ENCODE measurements around the gene ITGB6. TPM values are rescaled to one million over a fixed set of nuclear protein-coding genes. Genes with fewer than 3 reads are reported as not detected.

The ITGB6 gene
- total and polyA plus RNA-seq, 2 of the 4 experiments (the other 2 are of a cell fraction), result under 0.01 TPM; not detected in 1

- H3K56ac ChIP-seq (ENCODE audit: extremely low read depth, insufficient read depth, low read length), result peak overlapping the region; percentile 14; the same call in 1 of the 2 replicates
- peaks cover 0 to 6% of the 10 kb centered on the region in 2 experiments; a peak in 1 of 4 replicates for H3K79me1 ChIP-seq (ENCODE audit: low read depth in 1 of 2, low read length in 2 of 2)
- H2BK20ac ChIP-seq (ENCODE audit: low read depth, low read length), result peak overlapping the region; percentile 55
- H3K9me1 ChIP-seq (ENCODE audit: insufficient read depth, low read length), result peaks cover 31% of the 10 kb centered on the region
- no TSS peak for BruUV-seq (replicated peaks)
- H2AK9ac ChIP-seq (replicated peaks; ENCODE audit: low read depth, low read length, poor library complexity), result no peak overlapping the region
- H3K4me2 ChIP-seq (ENCODE audit: low read depth, low read length), result no peak overlapping the region
- H3K9ac ChIP-seq (ENCODE audit: low read depth, low read length), result no peak overlapping the region
- intact Hi-C loops (cut with micrococcal nuclease), result no loop called here
- H3K4me1 ChIP-seq (ENCODE audit: control insufficient read depth, insufficient read depth, low read length), result peaks cover 24% of the 10 kb centered on the region
- peak overlapping the region; percentile 41 for H3K14ac ChIP-seq (replicated peaks; ENCODE audit: low read depth, low read length)
- H2BK120ac ChIP-seq (ENCODE audit: low read depth, low read length), result peak overlapping the region; percentile 61
- peak overlapping the region; percentile 26; the same call in 1 of the 2 replicates for H3K18ac ChIP-seq (ENCODE audit: low read depth, low read length)
- H3K23ac ChIP-seq (ENCODE audit: low read depth, low read length), result peak overlapping the region; percentile 67; the same call in 1 of the 2 replicates
- no peaks in the 10 kb centered on the region for H3K27me3 ChIP-seq (ENCODE audit: control insufficient read depth, insufficient read depth, low read length)
- no peaks in the 10 kb centered on the region for H4K20me1 ChIP-seq (ENCODE audit: insufficient read depth, low read length)
- H4K5ac ChIP-seq (ENCODE audit: low read depth, low read length), result no peak overlapping the region; the same call in 1 of the 2 replicates
- H2AK5ac ChIP-seq (ENCODE audit: low read depth, low read length), result peak overlapping the region; percentile 68
- peak overlapping the region; percentile 79 for H2BK5ac ChIP-seq (ENCODE audit: low read depth, low read length, poor library complexity, severe bottlenecking)
- H2AFZ ChIP-seq (replicated peaks; ENCODE audit: low read length, poor library complexity), result no peak overlapping the region
- DNase-seq (peak; percentile 75), ATAC-seq (ENCODE audit: low read depth) (no peak)
- peak overlapping the region; percentile 27; a peak in 2 of 4 replicates for H4K8ac ChIP-seq (ENCODE audit: low read depth in 2 of 2, low read length in 2 of 2)
- in situ Hi-C loops (cut with MboI; ENCODE audit: low sequenced_read_pairs), result no loop called here
- H3K4me3 ChIP-seq (ENCODE audit: insufficient read depth, low read depth, low read length), result no peak overlapping the region
- no peak overlapping the region; the same call in 1 of the 2 replicates for H3K27ac ChIP-seq (ENCODE audit: insufficient read depth, low read length)
- dilution Hi-C loops (cut with HindIII; ENCODE audit: low sequenced_read_pairs, unreplicated experiment), result no loop called here
- no peak for TF ChIP-seq MXI1 (IDR thresholded peaks at IDR 0.05; ENCODE audit: borderline replicate concordance, low read depth, low read length)
- no peak for TF ChIP-seq USF2 (IDR thresholded peaks at IDR 0.05; ENCODE audit: low read depth, low read length)
- no peak for TF ChIP-seq BHLHE40 (IDR thresholded peaks at IDR 0.05; ENCODE audit: low read depth, low read length)
- TF ChIP-seq ELK1 (IDR thresholded peaks at IDR 0.05; ENCODE audit: borderline replicate concordance, low read depth, low read length), result no peak
- 0 out of 2 replicates have a peak, but pooled peaks have one; percentile 22 for TF ChIP-seq FOS (IDR thresholded peaks at IDR 0.05; ENCODE audit: low read depth, low read length)
- no peak for TF ChIP-seq RCOR1 (IDR thresholded peaks at IDR 0.05; ENCODE audit: insufficient replicate concordance, low read length)
- POLR2A ChIA-PET (ENCODE audit: unreplicated experiment), result no interaction called here
- peak overlapping the region; percentile 64 for H2BK15ac ChIP-seq (ENCODE audit: low read depth, low read length)
- H3K36me3 ChIP-seq (ENCODE audit: control insufficient read depth, insufficient read depth, low read length), result no peaks in the 10 kb centered on the region
- H4K91ac ChIP-seq (ENCODE audit: insufficient read depth, low read depth, low read length), result peak overlapping the region; percentile 56
- CTCF ChIA-PET, result no interaction called here
- no peaks in the 10 kb centered on the region for H3K9me3 ChIP-seq (ENCODE audit: control insufficient read depth, insufficient read depth, low read length)
- 0% methylated on average over 2 of the region's 5 CpGs; no CpG with 5 or more reads in 1 of the 2 experiments for WGBS, 2 experiments (ENCODE audit: extremely low coverage in 2 of 2, insufficient read length in 1 of 2)
- H3K4ac ChIP-seq (ENCODE audit: low read depth, low read length), result peak overlapping the region; percentile 79
Measured at GRCh38 chr2:160227293-160227915, 27.3 kb upstream of the ITGB6 start.
